ENCODE data around the gene KPNA3.

The KPNA3 gene

GRCh38 chr13:49676581-49677298, 115.7 kb downstream of the KPNA3 start:
- no peak for DNase-seq

- DNase-seq: no peak
Observed at GRCh38 chr13:49670828-49671227, 121.7 kb downstream of the KPNA3 start.

GRCh38 chr13:49669735-49670309, 122.7 kb downstream of the KPNA3 start:
- peak; percentile 20 for DNase-seq

- DNase-seq: no peak
Observed at GRCh38 chr13:49667773-49668172, 124.7 kb downstream of the KPNA3 start.

- DNase-seq: no peak
Observed at GRCh38 chr13:49664606-49665005, 127.9 kb downstream of the KPNA3 start.

- no peak for DNase-seq
Observed at GRCh38 chr13:49657241-49657641, 135.2 kb downstream of the KPNA3 start.

GRCh38 chr13:49655906-49656305, 136.6 kb downstream of the KPNA3 start:
- DNase-seq: no peak

- no peak for DNase-seq
Observed at GRCh38 chr13:49654011-49654410, 138.5 kb downstream of the KPNA3 start.

- no peak for DNase-seq
Observed at GRCh38 chr13:49653478-49653877, 139.0 kb downstream of the KPNA3 start.

- DNase-seq: peak; percentile 23
Observed at GRCh38 chr13:49652355-49653305, 139.9 kb downstream of the KPNA3 start.

- no peak for DNase-seq
Observed at GRCh38 chr13:49651570-49652354, 140.7 kb downstream of the KPNA3 start.

GRCh38 chr13:49649963-49650312, 142.5 kb downstream of the KPNA3 start:
- no peak for DNase-seq

Measured in CD4-positive, alpha-beta T cell treated with Interleukin-12 subunit alpha and Interleukin-12 subunit beta, for 1 hour (primary cell).